HEK293 (cell line): Measurements from ENCODE around the gene TP63.

Source experiments
- ZBTB17 ChIP-seq: fragments of 450-650 bp; formaldehyde crosslinking; IDR thresholded peaks from 2 replicates; pipeline ENCODE4 v1.5.1; 2016; ENCODE audit warnings: missing biosample characterization, missing genetic modification characterization
- ZNF112 ChIP-seq: fragments of 450-650 bp; formaldehyde crosslinking; IDR thresholded peaks from 2 replicates; pipeline ENCODE4 v1.5.0; 2017; ENCODE audit warnings: missing biosample characterization, missing genetic modification characterization
- ZNF707 ChIP-seq: fragments of 450-650 bp; formaldehyde crosslinking; IDR thresholded peaks from 2 replicates; pipeline ENCODE4 v1.5.1; 2016; ENCODE audit warnings: missing biosample characterization, missing genetic modification characterization
- TF ChIP-seq, protein P1 (sequence below): fragments of 450-650 bp; formaldehyde crosslinking; IDR thresholded peaks from 2 replicates; pipeline ENCODE4 v1.5.1; 2016; ENCODE audit warnings: missing biosample characterization, missing genetic modification characterization, low read depth
- TF ChIP-seq, protein P2 (sequence below): fragments of 450-650 bp; formaldehyde crosslinking; IDR thresholded peaks from 2 replicates; pipeline ENCODE4 v1.5.1; 2016; ENCODE audit warnings: missing biosample characterization, missing genetic modification characterization

DNA sequence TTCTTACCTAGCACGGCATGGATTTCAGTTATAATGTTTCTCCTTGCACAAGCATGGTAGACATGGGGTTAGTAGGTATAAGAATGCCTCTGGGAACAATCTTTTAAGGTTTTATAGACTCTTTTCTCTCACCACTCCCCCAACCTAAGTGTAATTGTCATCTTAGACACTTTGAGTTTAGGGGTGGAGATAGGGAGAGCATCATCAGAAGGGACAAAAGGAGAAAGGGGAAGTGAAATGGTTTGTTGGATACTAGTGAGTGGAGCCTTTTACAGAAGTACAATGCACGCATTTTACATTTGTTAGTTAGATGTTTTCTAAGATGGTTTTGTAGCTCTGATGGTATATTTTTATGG is 189.2 kb downstream of the TP63 start:
- TF ChIP-seq ZNF112 (no peak), ZNF707 (tag by site-specific recombination) (no peak), ZBTB17 (tag by site-specific recombination) (no peak)
- TF ChIP-seq, protein P1, sequence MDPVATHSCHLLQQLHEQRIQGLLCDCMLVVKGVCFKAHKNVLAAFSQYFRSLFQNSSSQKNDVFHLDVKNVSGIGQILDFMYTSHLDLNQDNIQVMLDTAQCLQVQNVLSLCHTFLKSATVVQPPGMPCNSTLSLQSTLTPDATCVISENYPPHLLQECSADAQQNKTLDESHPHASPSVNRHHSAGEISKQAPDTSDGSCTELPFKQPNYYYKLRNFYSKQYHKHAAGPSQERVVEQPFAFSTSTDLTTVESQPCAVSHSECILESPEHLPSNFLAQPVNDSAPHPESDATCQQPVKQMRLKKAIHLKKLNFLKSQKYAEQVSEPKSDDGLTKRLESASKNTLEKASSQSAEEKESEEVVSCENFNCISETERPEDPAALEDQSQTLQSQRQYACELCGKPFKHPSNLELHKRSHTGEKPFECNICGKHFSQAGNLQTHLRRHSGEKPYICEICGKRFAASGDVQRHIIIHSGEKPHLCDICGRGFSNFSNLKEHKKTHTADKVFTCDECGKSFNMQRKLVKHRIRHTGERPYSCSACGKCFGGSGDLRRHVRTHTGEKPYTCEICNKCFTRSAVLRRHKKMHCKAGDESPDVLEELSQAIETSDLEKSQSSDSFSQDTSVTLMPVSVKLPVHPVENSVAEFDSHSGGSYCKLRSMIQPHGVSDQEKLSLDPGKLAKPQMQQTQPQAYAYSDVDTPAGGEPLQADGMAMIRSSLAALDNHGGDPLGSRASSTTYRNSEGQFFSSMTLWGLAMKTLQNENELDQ (tag by site-specific recombination): no peak
- TF ChIP-seq, protein P2, sequence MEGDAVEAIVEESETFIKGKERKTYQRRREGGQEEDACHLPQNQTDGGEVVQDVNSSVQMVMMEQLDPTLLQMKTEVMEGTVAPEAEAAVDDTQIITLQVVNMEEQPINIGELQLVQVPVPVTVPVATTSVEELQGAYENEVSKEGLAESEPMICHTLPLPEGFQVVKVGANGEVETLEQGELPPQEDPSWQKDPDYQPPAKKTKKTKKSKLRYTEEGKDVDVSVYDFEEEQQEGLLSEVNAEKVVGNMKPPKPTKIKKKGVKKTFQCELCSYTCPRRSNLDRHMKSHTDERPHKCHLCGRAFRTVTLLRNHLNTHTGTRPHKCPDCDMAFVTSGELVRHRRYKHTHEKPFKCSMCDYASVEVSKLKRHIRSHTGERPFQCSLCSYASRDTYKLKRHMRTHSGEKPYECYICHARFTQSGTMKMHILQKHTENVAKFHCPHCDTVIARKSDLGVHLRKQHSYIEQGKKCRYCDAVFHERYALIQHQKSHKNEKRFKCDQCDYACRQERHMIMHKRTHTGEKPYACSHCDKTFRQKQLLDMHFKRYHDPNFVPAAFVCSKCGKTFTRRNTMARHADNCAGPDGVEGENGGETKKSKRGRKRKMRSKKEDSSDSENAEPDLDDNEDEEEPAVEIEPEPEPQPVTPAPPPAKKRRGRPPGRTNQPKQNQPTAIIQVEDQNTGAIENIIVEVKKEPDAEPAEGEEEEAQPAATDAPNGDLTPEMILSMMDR (tag by site-specific recombination): no peak
